ENCODE results near the gene TMEM184A. TPM values are rescaled to one million over a fixed set of nuclear protein-coding genes. Genes with fewer than 3 reads are reported as not detected.

The TMEM184A gene
- total and polyA plus RNA-seq, 2 of the 13 experiments (the other 11 are each of a cell fraction or from before 2014, with no cell fraction given): 9.5 to 20.4 TPM

DNA sequence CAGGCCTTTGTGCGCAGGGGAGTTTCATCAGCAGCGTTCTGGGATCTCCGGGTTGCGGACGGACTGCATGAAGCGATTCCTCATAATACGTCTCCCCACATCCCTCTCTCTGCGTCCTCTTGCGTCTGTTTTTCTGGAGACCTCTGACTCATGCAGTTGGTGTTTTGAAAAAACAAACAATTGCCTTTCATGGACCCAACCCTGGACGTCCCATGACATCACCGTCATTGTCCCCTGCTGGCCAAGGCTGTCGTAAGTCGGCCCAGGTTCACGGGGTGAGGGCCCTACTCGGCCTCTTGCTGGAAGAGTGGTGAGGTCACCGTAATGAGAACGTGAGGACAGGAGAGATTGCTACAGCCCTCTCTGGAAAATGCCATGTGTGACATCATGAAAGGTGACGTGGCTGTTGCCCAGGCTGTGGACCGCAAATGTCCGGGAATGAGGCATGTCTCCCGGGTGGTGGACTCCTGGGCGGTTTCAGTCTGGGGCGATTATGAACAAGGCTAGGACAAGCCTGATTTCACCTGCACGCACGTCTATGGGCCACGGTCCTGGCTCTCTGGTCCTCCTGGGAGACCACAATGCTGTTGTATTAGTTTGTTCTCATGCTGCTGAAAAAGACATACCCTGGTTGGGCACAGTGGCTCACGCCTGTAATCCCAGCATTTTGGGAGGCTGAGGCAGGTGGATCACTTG, 35.3 kb downstream of the TMEM184A start (continued):
- TF ChIP-seq, protein P1, sequence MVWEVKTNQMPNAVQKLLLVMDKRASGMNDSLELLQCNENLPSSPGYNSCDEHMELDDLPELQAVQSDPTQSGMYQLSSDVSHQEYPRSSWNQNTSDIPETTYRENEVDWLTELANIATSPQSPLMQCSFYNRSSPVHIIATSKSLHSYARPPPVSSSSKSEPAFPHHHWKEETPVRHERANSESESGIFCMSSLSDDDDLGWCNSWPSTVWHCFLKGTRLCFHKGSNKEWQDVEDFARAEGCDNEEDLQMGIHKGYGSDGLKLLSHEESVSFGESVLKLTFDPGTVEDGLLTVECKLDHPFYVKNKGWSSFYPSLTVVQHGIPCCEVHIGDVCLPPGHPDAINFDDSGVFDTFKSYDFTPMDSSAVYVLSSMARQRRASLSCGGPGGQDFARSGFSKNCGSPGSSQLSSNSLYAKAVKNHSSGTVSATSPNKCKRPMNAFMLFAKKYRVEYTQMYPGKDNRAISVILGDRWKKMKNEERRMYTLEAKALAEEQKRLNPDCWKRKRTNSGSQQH (CRISPR knock-in tag; IDR thresholded peaks at IDR 0.05; ENCODE audit: low read depth): no peak
- TF ChIP-seq, protein P2, sequence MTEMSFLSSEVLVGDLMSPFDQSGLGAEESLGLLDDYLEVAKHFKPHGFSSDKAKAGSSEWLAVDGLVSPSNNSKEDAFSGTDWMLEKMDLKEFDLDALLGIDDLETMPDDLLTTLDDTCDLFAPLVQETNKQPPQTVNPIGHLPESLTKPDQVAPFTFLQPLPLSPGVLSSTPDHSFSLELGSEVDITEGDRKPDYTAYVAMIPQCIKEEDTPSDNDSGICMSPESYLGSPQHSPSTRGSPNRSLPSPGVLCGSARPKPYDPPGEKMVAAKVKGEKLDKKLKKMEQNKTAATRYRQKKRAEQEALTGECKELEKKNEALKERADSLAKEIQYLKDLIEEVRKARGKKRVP (CRISPR knock-in tag; IDR thresholded peaks at IDR 0.05): peak in 1 of 2 experiments; percentile 93; a peak in 2 of 4 replicates
- TF ChIP-seq, protein P3, sequence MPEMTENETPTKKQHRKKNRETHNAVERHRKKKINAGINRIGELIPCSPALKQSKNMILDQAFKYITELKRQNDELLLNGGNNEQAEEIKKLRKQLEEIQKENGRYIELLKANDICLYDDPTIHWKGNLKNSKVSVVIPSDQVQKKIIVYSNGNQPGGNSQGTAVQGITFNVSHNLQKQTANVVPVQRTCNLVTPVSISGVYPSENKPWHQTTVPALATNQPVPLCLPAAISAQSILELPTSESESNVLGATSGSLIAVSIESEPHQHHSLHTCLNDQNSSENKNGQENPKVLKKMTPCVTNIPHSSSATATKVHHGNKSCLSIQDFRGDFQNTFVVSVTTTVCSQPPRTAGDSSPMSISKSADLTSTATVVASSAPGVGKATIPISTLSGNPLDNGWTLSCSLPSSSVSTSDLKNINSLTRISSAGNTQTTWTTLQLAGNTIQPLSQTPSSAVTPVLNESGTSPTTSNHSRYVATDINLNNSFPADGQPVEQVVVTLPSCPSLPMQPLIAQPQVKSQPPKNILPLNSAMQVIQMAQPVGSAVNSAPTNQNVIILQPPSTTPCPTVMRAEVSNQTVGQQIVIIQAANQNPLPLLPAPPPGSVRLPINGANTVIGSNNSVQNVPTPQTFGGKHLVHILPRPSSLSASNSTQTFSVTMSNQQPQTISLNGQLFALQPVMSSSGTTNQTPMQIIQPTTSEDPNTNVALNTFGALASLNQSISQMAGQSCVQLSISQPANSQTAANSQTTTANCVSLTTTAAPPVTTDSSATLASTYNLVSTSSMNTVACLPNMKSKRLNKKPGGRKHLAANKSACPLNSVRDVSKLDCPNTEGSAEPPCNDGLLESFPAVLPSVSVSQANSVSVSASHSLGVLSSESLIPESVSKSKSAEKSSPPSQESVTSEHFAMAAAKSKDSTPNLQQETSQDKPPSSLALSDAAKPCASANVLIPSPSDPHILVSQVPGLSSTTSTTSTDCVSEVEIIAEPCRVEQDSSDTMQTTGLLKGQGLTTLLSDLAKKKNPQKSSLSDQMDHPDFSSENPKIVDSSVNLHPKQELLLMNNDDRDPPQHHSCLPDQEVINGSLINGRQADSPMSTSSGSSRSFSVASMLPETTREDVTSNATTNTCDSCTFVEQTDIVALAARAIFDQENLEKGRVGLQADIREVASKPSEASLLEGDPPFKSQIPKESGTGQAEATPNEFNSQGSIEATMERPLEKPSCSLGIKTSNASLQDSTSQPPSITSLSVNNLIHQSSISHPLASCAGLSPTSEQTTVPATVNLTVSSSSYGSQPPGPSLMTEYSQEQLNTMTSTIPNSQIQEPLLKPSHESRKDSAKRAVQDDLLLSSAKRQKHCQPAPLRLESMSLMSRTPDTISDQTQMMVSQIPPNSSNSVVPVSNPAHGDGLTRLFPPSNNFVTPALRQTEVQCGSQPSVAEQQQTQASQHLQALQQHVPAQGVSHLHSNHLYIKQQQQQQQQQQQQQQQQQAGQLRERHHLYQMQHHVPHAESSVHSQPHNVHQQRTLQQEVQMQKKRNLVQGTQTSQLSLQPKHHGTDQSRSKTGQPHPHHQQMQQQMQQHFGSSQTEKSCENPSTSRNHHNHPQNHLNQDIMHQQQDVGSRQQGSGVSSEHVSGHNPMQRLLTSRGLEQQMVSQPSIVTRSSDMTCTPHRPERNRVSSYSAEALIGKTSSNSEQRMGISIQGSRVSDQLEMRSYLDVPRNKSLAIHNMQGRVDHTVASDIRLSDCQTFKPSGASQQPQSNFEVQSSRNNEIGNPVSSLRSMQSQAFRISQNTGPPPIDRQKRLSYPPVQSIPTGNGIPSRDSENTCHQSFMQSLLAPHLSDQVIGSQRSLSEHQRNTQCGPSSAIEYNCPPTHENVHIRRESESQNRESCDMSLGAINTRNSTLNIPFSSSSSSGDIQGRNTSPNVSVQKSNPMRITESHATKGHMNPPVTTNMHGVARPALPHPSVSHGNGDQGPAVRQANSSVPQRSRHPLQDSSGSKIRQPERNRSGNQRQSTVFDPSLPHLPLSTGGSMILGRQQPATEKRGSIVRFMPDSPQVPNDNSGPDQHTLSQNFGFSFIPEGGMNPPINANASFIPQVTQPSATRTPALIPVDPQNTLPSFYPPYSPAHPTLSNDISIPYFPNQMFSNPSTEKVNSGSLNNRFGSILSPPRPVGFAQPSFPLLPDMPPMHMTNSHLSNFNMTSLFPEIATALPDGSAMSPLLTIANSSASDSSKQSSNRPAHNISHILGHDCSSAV (CRISPR knock-in tag; IDR thresholded peaks at IDR 0.05; ENCODE audit: borderline replicate concordance): no peak
- TF ChIP-seq SRSF1 (optimal IDR thresholded peaks at IDR 0.05; ENCODE audit: low read depth, low read length) (no peak), CCDC6 (CRISPR knock-in tag; IDR thresholded peaks at IDR 0.05) (no peak), ARNTL (CRISPR knock-in tag; IDR thresholded peaks at IDR 0.05) (0 out of 2 replicates have a peak, but pooled peaks have one; percentile 40), SRSF9 (IDR thresholded peaks at IDR 0.05; ENCODE audit: borderline replicate concordance, insufficient read depth, low read depth, low read length, poor library complexity, severe bottlenecking) (no peak), GTF3A (CRISPR knock-in tag; conservative IDR thresholded peaks at IDR 0.05) (no peak), JUNB (CRISPR knock-in tag; IDR thresholded peaks at IDR 0.05; ENCODE audit: borderline replicate concordance) (peak; percentile 87)
- TF ChIP-seq, protein P4, sequence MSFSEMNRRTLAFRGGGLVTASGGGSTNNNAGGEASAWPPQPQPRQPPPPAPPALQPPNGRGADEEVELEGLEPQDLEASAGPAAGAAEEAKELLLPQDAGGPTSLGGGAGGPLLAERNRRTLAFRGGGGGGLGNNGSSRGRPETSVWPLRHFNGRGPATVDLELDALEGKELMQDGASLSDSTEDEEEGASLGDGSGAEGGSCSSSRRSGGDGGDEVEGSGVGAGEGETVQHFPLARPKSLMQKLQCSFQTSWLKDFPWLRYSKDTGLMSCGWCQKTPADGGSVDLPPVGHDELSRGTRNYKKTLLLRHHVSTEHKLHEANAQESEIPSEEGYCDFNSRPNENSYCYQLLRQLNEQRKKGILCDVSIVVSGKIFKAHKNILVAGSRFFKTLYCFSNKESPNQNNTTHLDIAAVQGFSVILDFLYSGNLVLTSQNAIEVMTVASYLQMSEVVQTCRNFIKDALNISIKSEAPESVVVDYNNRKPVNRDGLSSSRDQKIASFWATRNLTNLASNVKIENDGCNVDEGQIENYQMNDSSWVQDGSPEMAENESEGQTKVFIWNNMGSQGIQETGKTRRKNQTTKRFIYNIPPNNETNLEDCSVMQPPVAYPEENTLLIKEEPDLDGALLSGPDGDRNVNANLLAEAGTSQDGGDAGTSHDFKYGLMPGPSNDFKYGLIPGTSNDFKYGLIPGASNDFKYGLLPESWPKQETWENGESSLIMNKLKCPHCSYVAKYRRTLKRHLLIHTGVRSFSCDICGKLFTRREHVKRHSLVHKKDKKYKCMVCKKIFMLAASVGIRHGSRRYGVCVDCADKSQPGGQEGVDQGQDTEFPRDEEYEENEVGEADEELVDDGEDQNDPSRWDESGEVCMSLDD (CRISPR knock-in tag; IDR thresholded peaks at IDR 0.05; ENCODE audit: borderline replicate concordance): no peak
- TF ChIP-seq, protein P5, sequence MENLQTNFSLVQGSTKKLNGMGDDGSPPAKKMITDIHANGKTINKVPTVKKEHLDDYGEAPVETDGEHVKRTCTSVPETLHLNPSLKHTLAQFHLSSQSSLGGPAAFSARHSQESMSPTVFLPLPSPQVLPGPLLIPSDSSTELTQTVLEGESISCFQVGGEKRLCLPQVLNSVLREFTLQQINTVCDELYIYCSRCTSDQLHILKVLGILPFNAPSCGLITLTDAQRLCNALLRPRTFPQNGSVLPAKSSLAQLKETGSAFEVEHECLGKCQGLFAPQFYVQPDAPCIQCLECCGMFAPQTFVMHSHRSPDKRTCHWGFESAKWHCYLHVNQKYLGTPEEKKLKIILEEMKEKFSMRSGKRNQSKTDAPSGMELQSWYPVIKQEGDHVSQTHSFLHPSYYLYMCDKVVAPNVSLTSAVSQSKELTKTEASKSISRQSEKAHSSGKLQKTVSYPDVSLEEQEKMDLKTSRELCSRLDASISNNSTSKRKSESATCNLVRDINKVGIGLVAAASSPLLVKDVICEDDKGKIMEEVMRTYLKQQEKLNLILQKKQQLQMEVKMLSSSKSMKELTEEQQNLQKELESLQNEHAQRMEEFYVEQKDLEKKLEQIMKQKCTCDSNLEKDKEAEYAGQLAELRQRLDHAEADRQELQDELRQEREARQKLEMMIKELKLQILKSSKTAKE (CRISPR knock-in tag; IDR thresholded peaks at IDR 0.05; ENCODE audit: borderline replicate concordance): peak; percentile 73

Data from HepG2 (cell line).